Stimulated activated CD4-positive, alpha-beta T cell treated with anti-CD3 and anti-CD28 coated beads, Interleukin-1b, Interleukin-23, amount 100 ng/mL, for 24 hours (primary cell): ENCODE measurements around the gene PAM16.

Experiments
- DNase-seq, 4 experiments: peaks; one replicate each; pipeline ENCODE4 v3.0.0-alpha.2; 2020; ENCODE audit warnings: low read depth in 4 of 4, low spot score in 1 of 4

The PAM16 gene

DNA sequence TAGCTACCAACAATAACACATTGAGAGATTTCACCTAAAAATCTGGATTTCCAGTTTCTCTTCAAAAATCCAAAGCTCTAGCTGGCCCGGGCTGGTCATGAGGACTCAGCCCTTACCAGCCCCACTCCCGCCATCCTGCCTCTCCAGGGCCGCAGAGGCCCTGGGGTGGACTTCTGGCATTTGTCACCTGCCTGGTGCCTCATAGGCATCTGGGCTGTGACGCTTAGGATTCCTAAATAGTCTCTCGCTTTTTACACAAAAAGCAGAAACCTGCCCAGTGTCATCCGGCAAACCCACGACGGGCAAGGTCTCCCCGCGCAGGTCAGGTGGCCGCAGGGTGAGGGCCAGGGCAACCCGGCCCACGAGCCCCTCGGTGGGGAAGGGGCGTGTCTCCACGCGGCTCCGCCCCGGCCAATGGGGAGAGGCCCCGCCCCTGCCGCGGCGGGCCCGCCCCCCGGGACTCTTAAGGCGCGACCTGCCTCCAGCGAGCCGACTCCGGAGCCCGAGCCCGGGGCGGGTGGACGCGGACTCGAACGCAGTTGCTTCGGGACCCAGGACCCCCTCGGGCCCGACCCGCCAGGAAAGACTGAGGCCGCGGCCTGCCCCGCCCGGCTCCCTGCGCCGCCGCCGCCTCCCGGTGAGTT is 20.4 kb upstream of the PAM16 start, which contains the start of gene VASN:
VASN (plus strand) TSS at position 492 of the 644 bp plus-strand sequence. CDS start 9,030 bp downstream, outside the sequence.
- peak; percentile 36 to 67 (median 61) for DNase-seq

DNA sequence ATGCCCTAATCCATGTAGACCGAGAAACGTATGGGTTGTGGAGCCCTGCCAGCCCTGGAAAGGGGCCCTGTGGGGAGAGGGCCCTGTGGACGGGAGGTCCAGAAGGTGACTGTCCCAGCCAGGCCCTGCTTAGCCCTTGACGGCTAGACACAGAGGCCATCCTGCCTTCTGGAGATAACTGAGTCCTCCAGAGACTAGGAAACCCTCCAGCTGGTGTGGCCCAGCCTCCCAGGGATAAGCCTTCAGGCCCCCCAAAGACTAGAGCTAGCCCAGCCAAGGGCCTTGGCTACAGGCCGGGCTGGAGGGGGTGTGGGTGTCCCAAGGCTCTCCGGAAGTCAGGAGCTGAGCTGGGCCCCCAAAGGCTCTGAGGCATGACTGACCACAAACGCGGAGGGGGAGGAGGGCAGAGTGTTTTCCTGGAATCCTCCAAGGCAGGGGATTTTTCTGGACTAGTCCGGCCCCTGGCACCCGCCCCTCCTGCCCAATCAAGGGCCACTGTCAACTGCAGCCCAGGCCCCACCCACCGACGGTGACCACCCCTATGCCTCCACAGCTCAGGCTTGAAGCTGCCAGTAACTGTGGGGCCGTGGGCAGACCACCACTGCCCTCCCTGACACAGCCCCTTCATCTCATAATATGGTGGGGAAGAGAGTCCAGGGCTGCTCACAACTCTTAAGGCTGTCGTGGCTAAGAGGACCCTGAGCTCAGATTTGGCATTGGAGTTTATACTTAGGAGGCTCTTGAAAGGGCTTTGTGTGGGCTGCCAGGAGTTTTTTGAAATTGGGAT is 19.6 kb upstream of the PAM16 start:
- no peak for DNase-seq

DNA sequence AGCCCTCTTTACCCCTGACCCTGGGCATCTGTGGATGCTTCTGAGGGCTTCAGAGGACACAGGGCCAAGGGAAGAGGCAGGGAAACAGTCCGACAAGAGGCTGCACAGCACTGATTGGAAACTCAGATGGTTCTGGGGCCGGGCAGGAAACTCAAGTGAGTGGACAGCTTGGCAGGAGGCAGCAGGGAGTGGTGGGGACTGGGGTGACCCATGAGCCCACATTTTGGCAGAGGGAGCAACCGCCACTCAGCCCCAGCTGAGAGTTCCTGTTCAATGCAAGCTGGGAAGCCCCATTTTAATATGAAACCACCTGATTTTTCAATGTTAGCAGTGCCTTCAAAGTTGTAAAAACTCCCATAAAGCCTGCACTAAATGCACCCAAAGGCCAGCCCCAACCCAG is 19.0 kb upstream of the PAM16 start:
- no peak for DNase-seq

DNA sequence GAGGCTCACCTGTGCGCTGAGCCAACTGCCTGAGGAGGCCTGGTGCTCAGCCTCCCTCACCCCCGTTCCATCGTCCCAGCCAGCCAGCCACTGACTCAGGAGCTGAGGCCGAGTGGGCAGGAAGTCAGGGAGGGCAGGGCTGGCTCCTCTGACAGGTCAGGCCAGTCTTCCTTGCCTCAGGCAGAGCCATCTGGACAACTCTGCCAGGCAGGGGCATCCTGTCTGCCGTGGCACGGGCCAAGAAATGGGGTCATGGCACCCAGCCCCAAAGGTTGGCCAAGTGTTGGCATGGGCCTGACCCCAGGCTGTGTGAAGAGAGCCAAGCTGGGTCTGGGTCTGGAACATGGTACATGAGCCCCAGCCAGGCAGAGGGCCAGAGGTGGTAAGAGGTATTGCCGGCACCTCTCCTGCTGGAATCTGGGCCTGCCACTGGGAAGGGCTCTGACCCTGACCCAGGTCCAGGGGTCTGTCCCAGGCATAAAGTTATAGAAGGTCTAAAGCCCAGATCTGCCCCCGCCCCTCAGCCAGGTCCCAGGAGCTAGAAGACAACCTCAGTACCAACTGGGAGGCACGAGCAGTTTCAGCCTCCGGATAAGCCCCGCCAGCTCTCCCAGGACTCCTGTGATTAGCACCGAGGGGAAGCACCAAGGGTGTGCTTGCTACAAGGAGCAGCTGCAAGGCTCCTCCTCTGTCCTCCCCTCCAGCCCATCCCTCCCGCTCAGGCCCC is 18.0 kb upstream of the PAM16 start:
- no peak for DNase-seq

DNA sequence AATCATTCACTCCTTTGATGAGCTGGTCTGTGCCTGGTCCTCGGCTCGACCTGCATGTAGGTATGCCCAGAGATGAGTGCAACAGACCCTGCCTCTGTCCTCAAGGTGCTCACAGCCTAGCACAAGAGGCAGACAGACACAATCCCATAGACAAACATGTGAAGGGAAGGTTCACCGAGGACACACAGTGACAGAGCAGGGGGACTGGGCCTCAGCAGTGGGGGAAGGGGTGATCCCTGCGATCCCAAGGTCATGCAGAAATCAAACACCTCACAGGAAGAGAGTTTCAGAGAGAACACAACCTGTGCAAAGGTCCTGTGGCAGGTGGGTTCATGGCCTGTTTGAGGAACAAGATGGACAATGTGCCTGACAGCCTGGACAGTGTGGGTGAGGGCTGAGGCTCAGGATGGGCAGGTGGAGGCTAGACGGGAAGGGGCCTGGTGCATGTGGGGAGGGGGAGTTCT is 16.3 kb upstream of the PAM16 start:
- DNase-seq, result no peak

DNA sequence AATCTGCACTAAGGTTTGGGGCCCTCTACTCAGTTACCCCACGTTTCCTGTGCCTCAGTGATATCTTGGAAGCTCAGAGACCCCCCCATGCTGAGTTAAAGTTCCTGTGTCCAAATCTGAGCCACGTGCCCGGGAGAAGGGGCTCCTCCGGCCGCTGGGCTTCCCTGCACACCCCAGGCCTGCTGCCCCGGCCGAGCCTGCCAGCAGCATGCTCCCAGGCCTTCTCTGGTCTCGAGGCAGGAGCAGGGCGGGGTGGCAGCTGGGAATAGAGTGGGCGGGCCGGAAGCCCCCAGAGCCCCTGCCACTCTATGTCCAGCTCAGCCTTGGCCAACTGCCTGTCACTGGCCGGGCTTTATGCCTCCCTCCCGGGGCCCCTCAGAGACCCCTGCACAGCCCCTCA is 14.9 kb upstream of the PAM16 start:
- no peak for DNase-seq

- no peak for DNase-seq
Observed at GRCh38 chr16:4365615-4366014, 14.5 kb upstream of the PAM16 start.

DNA sequence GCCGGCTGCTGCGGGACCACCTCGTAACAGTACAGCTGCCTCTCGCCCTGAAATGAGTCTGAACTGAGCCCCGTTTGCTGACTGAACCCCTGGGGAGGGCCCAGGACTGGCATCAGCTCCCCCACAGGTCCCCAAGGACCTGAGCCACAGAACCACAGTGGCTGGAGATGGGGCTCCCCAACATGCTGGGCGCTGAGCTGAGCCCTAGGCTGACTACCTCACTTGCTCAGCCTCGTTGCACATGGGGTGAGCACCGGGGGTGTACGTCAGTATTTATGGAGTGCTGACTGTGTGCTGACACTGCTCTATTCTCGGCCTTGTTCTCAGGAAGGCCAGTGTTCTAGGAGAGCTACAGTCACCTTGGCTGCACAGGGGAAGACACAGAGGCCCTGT is 13.9 kb upstream of the PAM16 start:
- no peak for DNase-seq

DNA sequence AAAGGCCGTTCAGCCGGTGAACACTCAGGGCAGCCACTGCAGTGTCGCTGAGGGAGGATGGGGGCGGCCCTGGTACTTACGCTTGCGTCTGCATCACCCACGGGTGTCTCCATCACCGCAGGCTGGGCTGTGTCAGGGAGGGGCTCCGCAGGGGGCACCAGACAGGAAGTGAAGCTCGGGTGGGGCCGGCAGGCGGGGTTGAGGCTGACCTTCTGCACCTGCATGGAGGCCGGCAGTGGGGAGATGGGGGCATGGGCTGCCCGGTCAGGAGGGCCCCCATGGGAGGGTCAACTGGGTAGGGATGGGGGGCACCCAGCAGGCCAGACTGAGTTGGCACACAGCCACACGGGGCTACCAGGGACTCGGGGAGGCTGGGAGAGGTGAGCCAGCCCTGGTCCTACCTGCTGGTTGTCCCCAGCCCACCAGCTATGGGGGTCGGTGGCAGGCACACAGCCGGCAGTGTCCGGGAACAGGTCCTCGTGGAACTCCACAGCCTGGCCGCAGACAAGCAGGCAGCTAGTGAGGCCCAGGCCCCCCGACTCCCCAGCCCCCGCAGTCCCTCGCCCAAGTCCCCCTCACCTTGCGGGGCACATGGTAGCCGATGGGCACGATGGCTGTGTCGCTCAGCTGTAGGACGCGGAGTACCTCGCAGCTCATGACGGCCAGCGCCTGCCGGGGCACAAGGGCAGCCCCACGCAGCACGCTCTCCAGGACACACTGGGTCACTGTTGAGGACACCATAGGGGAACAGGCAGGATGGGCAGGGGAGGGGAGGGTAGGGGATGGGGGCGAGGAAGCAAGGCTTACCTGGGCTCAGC is 13.3 kb upstream of the PAM16 start:
- DNase-seq, result no peak

DNA sequence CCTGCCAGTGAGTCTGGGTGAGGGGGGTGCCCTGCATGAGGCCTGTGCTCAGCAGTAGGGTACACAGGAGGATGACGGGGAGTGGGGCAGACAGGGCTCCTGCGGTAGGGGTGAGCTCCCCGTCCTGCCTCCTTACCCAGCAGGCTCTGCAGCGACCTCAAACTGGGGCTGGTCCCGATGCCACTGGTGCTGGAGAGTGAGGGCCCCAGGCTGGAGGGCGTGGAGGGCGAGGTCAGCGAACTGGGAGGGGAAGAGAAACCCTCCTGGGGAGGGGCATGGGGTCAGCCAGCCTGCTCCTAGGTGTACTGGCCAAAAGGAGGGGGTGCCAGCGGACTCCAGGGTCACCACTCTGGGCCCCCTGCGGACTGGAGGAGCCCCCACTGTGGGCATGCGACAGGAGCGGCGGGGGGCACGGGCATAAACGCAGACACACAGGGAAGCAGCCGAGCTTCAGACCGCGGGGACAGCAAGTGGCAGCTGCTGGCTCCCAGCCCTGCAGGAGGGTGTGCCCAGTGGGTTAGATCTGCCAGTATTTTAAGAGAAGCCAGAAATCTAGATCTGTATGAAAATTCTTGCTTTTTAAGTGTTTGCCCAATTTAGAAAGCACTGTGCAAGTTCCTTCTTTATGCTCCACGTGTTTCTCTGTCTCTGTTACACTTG is 11.5 kb upstream of the PAM16 start:
- no peak for DNase-seq

GRCh38 chr16:4361944-4362311 is 10.8 kb upstream of the PAM16 start:
- DNase-seq, result no peak

DNA sequence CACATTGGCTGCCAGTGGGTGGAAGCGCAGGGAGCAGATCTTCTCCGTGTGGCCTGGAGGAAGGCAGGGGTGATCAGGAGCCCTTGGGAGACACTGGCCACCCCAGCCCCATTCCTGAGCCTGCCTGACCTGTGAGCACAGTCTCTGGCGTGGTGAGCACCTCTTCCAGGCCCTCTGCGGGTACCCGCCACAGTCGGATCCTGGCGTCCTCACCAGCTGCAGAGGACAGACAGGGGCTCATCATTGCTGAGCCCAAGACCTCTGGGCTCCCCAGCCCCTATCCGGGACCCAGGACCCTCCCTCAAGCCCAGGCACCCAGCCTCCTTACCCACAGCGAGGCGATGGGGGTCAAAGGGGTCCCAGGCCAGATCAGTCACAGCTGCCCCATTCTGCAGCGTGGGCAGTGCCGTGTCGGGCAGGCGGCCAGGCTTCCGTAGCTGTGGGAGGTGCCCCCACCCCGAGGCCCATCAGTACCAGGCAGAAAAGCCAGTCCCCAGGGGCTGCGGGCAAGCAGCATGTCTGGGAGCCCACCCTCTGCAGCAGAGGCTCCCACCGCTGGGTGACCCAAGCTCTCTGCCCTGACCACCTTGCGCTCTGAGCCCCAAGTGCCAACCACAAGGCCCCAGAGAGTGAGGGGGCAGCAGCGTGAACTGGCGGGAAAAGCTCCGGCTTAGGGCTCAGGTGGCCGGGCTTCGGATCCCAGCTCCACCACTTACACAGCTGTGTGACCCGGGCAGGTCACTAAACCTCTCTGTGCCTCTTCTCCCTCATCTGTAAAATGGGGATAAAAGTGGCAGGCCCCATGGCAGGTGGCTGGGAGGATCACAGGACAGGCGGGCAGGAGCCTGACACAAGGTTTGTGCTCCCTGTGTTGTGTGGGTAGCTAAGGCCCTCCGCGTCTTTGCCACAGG is 10.2 kb upstream of the PAM16 start:
- DNase-seq, result no peak

DNA sequence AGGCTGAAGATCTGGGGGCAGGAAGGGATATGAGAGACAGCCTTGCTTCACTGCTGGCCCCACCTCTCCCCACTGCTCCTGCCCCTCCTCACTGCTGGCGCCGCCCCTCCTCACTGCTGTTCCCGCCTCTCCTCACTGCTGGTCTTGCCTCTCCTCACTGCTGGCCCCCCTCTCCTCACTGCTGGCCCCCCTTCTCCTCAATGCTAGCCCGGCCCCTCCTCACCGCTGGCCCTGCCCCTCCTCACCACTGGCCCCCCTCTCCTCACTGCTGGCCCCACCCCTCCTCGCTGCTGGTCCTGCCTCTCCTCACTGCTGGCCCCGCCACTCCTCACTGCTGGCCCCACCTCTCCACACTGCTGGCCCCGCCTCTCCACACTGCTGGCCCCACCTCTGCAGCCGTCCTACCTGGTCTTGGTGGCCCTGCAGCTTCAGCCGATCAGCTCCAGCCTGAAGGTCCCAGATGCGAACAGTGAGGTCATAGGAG is 9.5 kb upstream of the PAM16 start:
- DNase-seq, result no peak

DNA sequence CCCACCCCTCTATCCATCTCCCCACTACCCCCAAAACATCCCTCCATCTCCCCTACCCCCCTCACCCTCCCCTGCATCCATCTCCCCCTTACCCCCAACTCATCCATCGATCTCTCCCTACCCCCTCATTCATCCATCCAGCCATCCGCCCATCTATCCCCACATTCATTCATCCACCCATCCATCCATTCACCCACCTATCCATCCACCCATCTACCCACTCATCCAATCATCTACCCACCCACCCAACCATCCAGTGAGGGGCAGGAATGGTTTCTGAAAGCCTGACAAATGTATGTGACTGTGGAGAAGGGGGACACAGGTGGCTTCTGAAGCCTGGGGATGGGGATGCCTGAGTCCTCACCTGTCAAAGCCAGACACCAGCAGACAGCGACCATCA is 8.8 kb upstream of the PAM16 start:
- DNase-seq, result no peak

DNA sequence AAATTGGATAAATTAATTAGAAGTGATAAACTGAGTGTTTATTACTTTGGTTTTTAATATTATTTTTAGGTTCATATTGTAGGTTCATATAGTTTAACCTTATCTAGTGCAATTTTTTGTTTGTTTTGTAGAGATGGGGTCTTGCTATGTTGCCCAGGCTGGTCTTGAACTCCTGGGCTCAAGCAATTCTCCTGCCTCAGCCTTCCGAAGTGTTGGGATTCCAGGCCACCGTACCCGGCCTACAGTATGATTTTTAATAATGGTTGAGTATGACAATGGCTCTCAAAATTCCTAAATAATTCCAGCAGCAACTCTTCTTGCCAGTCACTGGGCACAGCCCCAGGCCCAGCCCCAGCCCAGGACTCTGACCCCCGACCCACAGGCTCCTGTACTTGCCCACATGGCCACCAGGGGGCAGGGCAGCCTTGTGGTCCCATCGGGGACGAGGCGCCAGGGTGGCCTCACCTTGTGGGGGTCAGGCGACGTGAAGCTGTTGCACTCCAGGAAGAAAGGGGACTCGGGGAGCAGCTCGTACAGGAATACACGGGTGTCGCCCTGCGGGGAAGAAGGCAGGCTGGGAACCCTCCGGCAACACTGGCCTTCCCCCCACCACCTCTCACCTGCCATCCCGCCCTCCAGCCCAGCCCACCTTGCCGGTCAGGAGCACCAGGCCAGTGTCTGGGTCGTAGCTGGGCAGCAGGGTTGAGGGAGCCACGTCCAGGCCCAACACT is 7.9 kb upstream of the PAM16 start:
- DNase-seq, result peak; percentile 42 to 54 (median 46)

DNA sequence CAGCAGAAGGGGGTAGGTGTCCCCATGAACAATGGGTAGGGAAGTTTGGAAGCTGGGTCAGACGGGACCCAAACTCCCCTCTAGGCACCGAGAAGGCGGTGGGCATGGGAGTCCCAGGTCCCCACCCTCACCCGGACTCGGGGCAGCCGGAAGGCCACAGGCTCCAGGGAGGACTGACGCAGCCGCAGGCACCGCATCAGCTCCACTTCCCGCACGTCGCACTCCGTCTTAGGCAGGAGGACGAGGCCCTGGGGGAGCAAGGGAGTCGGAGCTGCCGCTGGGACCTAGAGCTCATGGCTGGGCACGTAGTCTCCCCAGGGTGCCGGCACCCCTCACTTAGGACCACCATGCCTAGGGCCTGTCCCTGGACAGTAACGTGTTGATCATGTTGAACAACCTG is 7.1 kb upstream of the PAM16 start:
- no peak for DNase-seq

- DNase-seq, result no peak
Observed at GRCh38 chr16:4356820-4357219, 5.7 kb upstream of the PAM16 start.

- no peak for DNase-seq
Observed at GRCh38 chr16:4354512-4355409, 3.6 kb upstream of the PAM16 start.
